ENCODE data around the gene NPPA.

DNA sequence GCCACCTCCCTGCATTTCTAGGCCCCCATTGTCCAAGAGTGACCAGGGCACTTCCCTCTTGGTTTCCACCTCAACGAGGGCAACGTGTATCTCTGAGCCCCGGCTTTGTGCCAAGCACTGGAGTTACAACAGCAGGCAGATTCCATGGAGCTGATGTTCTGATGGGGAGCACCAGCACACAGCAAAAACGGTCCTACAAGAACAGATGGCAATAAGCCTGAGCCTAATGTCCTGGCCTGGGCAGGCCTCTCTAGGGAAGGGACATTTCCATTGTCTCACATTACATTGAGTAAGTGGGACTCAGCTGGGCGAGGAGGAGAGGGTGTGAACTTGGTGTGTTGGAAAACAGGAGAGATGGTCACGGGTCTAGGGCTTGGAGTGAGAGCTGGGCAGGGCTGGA lies 38.3 kb upstream of the NPPA start:
- TF ChIP-seq, protein P1, sequence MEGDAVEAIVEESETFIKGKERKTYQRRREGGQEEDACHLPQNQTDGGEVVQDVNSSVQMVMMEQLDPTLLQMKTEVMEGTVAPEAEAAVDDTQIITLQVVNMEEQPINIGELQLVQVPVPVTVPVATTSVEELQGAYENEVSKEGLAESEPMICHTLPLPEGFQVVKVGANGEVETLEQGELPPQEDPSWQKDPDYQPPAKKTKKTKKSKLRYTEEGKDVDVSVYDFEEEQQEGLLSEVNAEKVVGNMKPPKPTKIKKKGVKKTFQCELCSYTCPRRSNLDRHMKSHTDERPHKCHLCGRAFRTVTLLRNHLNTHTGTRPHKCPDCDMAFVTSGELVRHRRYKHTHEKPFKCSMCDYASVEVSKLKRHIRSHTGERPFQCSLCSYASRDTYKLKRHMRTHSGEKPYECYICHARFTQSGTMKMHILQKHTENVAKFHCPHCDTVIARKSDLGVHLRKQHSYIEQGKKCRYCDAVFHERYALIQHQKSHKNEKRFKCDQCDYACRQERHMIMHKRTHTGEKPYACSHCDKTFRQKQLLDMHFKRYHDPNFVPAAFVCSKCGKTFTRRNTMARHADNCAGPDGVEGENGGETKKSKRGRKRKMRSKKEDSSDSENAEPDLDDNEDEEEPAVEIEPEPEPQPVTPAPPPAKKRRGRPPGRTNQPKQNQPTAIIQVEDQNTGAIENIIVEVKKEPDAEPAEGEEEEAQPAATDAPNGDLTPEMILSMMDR (conservative IDR thresholded peaks at IDR 0.05; ENCODE audit: low read length) = no peak
- TF ChIP-seq EZH2phosphoT487 (IDR thresholded peaks at IDR 0.05; ENCODE audit: borderline replicate concordance, low read depth, low read length) = no peak
